HepG2 (cell line): Measurements from ENCODE around the gene HSPA1B. TPM values are rescaled to one million over a fixed set of nuclear protein-coding genes. Genes with fewer than 3 reads are reported as not detected.

ENCODE experiments used
- ATM ChIP-seq: fragments of 450-650 bp; IDR thresholded peaks from 2 replicates; pipeline ENCODE4 v1.7.1; 2017; ENCODE audit warnings: mild to moderate bottlenecking, borderline replicate concordance
- CEBPG ChIP-seq: IDR thresholded peaks from 2 replicates; pipeline ENCODE4 v1.6.1; 2016
- DMTF1 ChIP-seq: sonication (generic); formaldehyde crosslinking; IDR thresholded peaks from 2 replicates; pipeline ENCODE4 v1.4.0; 2020; ENCODE audit warnings: mild to moderate bottlenecking, missing genetic modification reagents
- DNMT1 ChIP-seq: sonication (generic); formaldehyde crosslinking; IDR thresholded peaks from 2 replicates; pipeline ENCODE4 v1.5.1; 2020; ENCODE audit warnings: mild to moderate bottlenecking, missing genetic modification reagents
- EEA1 ChIP-seq: sonication (generic); formaldehyde crosslinking; IDR thresholded peaks from 2 replicates; pipeline ENCODE4 v1.5.1; 2020; ENCODE audit warnings: mild to moderate bottlenecking, missing genetic modification reagents, borderline replicate concordance
- SIN3A ChIP-seq: IDR thresholded peaks from 2 replicates; pipeline ENCODE4 v1.6.1; 2011; ENCODE audit warnings: low read depth, mild to moderate bottlenecking, control low read depth, low read length, borderline replicate concordance
- SP140L ChIP-seq: sonication (generic); formaldehyde crosslinking; IDR thresholded peaks from 2 replicates; pipeline ENCODE4 v1.4.0; 2020; ENCODE audit warnings: missing genetic modification reagents, borderline replicate concordance
- THRA ChIP-seq: sonication (generic); formaldehyde crosslinking; IDR thresholded peaks from 2 replicates; pipeline ENCODE4 v1.4.0; 2020; ENCODE audit warnings: missing genetic modification reagents, borderline replicate concordance
- ZHX2 ChIP-seq, 2 experiments: sonication (generic) in 1 of 2; formaldehyde crosslinking in 1 of 2; IDR thresholded peaks; 2 replicates each; pipeline versions ENCODE4 v1.6.1 to v1.9.0; 2014 to 2022; ENCODE audit warnings: antibody characterized with exemption in 1 of 2, borderline replicate concordance in 1 of 2, inconsistent platforms in 1 of 2, low read depth in 1 of 2, missing genetic modification reagents in 1 of 2
- ZXDC ChIP-seq: sonication (generic); formaldehyde crosslinking; IDR thresholded peaks from 2 replicates; pipeline ENCODE4 v1.5.0; 2020; ENCODE audit warnings: mild to moderate bottlenecking, missing genetic modification reagents
- polyA plus RNA-seq, 8 experiments: library from polyadenylated mRNA; depleted of rRNA in 3 of 8; stranded (reverse) in 7 of 8; unstranded in 1 of 8; fragments of >200 nt; fragmentation: Illumina TruSeq in 4 of 8; extraction: Trizol in 4 of 8; gene quantifications; 2 replicates each; pipeline versions ENCODE4 v1.2.1 to v1.2.3, GENCODE V29; 2011 to 2016; ENCODE audit warnings: low read depth in 4 of 8, missing spikeins in 1 of 8, mixed read lengths in 1 of 8; ENCODE audit not compliant: insufficient read depth in 1 of 8
- total RNA-seq, 5 experiments: library from RNA; depleted of rRNA; stranded (reverse); fragments of >200 nt; fragmentation: Illumina TruSeq; extraction: Trizol; gene quantifications; 2 replicates each; pipeline ENCODE4 v1.2.3, GENCODE V29; 2016; ENCODE audit warnings: low read depth in 1 of 5

HSPA1B gene
- total and polyA plus RNA-seq, 2 of the 13 experiments (the other 11 are each of a cell fraction or from before 2014, with no cell fraction given), result 26.0 to 186 TPM

- no peak for TF ChIP-seq ZHX2 (IDR thresholded peaks at IDR 0.05; ENCODE audit: low read depth)
- TF ChIP-seq ZHX2 (CRISPR knock-in tag; IDR thresholded peaks at IDR 0.05; ENCODE audit: borderline replicate concordance), result no peak
- no peak for TF ChIP-seq SIN3A
- TF ChIP-seq ATM, result no peak
- 0 out of 2 replicates have a peak, but pooled peaks have one; percentile 65 for TF ChIP-seq CEBPG (CRISPR knock-in tag)
- TF ChIP-seq DNMT1, result no peak
- no peak for TF ChIP-seq SP140L (CRISPR knock-in tag)
- TF ChIP-seq THRA, result peak; percentile 37; the same call in 1 of the 2 replicates
- no peak for TF ChIP-seq EEA1
- no peak for TF ChIP-seq ZXDC (CRISPR knock-in tag)
- peak; percentile 86; the same call in 1 of the 2 replicates for TF ChIP-seq DMTF1
Measured at GRCh38 chr6:31877651-31878161, 50.2 kb downstream of the HSPA1B start (continued).
